Gastroesophageal sphincter (tissue), 4 donors: ENCODE data around the gene ATP23. TPM values are rescaled to one million over a fixed set of nuclear protein-coding genes. Genes with fewer than 3 reads are reported as not detected.
A peak's percentile ranks its signal among the peaks of the same experiment; 100 is the strongest.

Experiments
- ATAC-seq: fragments of 150-250 bp; one replicate; pipeline ENCODE4 v1.9.1; 2016; ENCODE audit warnings: mild to moderate bottlenecking, moderate library complexity
- H3K27ac ChIP-seq, 4 donors: fragments of 200-600 bp; sonication (generic) in 3 of 4; 1 replicate in 3 of 4; 2 replicates in 1 of 4; pipeline ENCODE4 v1.5.1; 2016 to 2019
- H3K27me3 ChIP-seq: fragments of 200-600 bp; sonication (generic); one replicate; pipeline ENCODE4 v1.5.1; 2019
- H3K36me3 ChIP-seq, 2 donors: fragments of 200-600 bp; sonication (generic); one replicate each; pipeline ENCODE4 v1.5.1; 2019; ENCODE audit warnings: control low read depth in 1 of 2
- H3K4me1 ChIP-seq, 3 donors: fragments of 200-600 bp; sonication (generic); 1 replicate in 2 of 3; 2 replicates in 1 of 3; pipeline ENCODE4 v1.5.1; 2016 to 2019; ENCODE audit warnings: control low read depth in 2 of 3
- H3K4me3 ChIP-seq, 2 donors: fragments of 200-600 bp; sonication (generic); one replicate each; pipeline ENCODE4 v1.5.1; 2019; ENCODE audit warnings: mild to moderate bottlenecking in 1 of 2, moderate library complexity in 1 of 2
- H3K9me3 ChIP-seq, 3 donors: fragments of 200-600 bp; sonication (generic); one replicate each; pipeline ENCODE4 v1.5.1; 2017 to 2019; ENCODE audit warnings: control low read depth in 2 of 3
- EP300 ChIP-seq: sonication (generic); formaldehyde crosslinking; IDR thresholded peaks from one replicate; pipeline ENCODE4 v1.6.1; 2017; ENCODE audit warnings: antibody characterized with exemption, mild to moderate bottlenecking
- POLR2A ChIP-seq, 2 donors: fragments of 450-650 bp; IDR thresholded peaks; one replicate each; pipeline ENCODE4 v1.6.1; 2017; ENCODE audit warnings: antibody characterized with exemption in 2 of 2, mild to moderate bottlenecking in 2 of 2, moderate library complexity in 1 of 2
- POLR2AphosphoS5 ChIP-seq: sonication (generic); formaldehyde crosslinking; IDR thresholded peaks from one replicate; pipeline ENCODE4 v1.6.1; 2017; ENCODE audit warnings: antibody characterized with exemption
- WGBS, 2 donors: methylation state at CpG; one replicate each; pipeline ENCODE4 v1.1.5; 2018; ENCODE audit warnings: low coverage in 1 of 2; 5-methylcytosine and 5-hydroxymethylcytosine counted together
- total RNA-seq, 4 donors: library from RNA; depleted of rRNA; stranded (reverse); fragments of >200 nt; gene quantifications; one replicate each; pipeline ENCODE4 v1.1.0, GENCODE V29; 2016
- TF ChIP-seq, protein P1 (sequence below), 4 experiments: fragments of 200-600 bp in 2 of 4; fragments of 450-650 bp in 2 of 4; sonication (generic) in 1 of 4; IDR thresholded peaks; one replicate each; pipeline ENCODE4 v1.5.1; 2017 to 2019; ENCODE audit warnings: antibody characterized with exemption in 4 of 4, mild to moderate bottlenecking in 2 of 4, moderate library complexity in 2 of 4

ATP23 gene, protein sequence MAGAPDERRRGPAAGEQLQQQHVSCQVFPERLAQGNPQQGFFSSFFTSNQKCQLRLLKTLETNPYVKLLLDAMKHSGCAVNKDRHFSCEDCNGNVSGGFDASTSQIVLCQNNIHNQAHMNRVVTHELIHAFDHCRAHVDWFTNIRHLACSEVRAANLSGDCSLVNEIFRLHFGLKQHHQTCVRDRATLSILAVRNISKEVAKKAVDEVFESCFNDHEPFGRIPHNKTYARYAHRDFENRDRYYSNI
- 10 to 100 TPM in 3 of 4 donors, 1 to 10 TPM in 1; 7.2 to 24.4 (median 14.7) TPM for total RNA-seq

DNA sequence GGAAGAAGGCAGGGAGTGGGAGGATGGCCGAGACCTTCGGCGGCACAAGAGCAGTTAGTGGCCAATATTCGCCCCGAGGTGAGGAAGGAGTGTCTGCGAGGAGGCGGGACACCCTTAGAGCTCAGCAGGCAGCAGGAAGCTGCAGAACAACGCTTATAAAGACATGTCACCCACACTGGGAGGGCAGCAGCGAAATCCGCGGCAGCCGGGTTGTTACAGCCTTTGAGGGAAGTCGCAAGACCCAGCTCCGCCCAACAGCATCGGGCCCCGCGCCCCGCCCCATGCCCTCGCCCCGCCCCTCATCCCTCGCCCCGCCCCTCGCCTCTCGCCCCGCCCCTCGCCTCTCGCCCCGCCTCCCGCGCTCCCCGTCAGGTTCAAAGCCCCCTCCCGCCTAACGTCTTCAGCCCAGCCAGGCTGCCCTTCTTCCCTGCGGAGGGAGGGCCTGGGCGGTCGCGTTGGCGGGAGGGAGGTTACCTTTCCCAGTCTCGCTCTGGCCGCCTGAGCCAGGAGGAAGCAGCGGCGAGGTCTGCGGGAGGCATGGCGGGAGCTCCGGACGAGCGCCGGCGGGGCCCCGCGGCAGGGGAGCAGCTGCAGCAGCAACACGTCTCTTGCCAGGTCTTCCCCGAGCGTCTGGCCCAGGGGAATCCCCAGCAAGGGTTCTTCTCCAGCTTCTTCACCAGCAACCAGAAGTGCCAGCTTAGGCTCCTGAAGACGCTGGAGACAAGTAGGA, at the start of gene ATP23:
TSS of gene ATP23 (plus strand) at position 403 of the 730 bp plus-strand sequence. CDS start at position 538, 135 bp downstream.
- 0% methylated on average over 3 to 12 of the region's 55 CpGs for WGBS, 2 donors
- TF ChIP-seq POLR2A (IDR thresholded peaks at IDR 0.05) (peak; percentile 47 to 77), POLR2AphosphoS5 (peak; percentile 82)
- TF ChIP-seq, protein P1, sequence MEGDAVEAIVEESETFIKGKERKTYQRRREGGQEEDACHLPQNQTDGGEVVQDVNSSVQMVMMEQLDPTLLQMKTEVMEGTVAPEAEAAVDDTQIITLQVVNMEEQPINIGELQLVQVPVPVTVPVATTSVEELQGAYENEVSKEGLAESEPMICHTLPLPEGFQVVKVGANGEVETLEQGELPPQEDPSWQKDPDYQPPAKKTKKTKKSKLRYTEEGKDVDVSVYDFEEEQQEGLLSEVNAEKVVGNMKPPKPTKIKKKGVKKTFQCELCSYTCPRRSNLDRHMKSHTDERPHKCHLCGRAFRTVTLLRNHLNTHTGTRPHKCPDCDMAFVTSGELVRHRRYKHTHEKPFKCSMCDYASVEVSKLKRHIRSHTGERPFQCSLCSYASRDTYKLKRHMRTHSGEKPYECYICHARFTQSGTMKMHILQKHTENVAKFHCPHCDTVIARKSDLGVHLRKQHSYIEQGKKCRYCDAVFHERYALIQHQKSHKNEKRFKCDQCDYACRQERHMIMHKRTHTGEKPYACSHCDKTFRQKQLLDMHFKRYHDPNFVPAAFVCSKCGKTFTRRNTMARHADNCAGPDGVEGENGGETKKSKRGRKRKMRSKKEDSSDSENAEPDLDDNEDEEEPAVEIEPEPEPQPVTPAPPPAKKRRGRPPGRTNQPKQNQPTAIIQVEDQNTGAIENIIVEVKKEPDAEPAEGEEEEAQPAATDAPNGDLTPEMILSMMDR (IDR thresholded peaks at IDR 0.05) = no peak
- Histone ChIP-seq H3K4me1 (peaks cover 0 to 25% (median 5%) of the 10 kb centered on the region in 3 donors), H3K27ac (peak within 1 kb of the TSS; percentile 84 to 94 (median 90)), H3K9me3 (no peaks in the 10 kb centered on the region), H3K27me3 (no peaks in the 10 kb centered on the region), H3K36me3 (no peaks in the 10 kb centered on the region), H3K4me3 (peak within 1 kb of the TSS; percentile 71 to 75)
- peak; percentile 94 for ATAC-seq

DNA sequence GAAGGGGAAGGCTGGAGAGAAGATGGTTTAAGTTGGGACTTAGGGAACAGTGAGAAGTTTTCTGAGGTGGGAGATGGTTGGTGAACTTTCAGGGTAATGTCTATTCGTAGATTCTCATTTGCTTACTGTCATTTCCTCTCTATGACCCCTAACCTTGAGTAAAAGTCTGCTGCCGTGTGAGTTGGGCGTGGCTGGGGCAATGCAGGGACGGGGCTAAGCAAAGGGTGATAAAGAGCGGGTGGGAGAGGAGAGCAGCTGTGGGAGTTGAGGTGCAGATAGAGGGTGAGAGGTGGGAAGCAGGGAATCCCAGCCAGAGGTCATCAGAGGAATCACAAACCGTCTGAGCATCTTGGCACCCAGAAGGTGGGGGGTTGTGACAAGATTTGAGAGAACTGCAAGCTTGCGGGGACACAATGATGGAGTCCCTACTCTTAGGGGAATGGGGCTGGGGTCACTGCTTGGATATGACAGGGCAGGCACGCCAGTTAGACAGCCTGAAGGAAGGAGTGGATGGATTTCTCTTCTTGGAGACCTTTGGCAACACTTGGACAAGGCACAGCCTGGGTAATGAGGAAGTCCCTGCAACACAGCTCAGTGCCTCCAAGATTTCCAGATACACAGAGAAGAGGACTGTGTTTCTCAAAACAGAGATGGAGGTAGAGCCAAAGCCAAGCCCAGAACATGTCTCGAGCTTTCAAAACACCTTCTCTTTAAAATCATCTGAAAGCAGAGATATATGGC, 49.0 kb upstream of the ATP23 start:
- no peaks in the 10 kb centered on the region for H3K36me3 ChIP-seq
- peak overlapping the region; percentile 90 to 97 (median 96) for H3K27ac ChIP-seq
- TF ChIP-seq POLR2A (IDR thresholded peaks at IDR 0.05) (no peak), EP300 (no peak), POLR2AphosphoS5 (no peak)
- TF ChIP-seq, protein P1 (IDR thresholded peaks at IDR 0.05) = no peak
- peaks cover 24 to 97% (median 78%) of the 10 kb centered on the region in 3 donors for H3K4me1 ChIP-seq
- no peak for ATAC-seq
- H3K27me3 ChIP-seq = no peaks in the 10 kb centered on the region
- no peak overlapping the region for H3K4me3 ChIP-seq
- no peaks in the 10 kb centered on the region for H3K9me3 ChIP-seq
- 81 to 83% methylated on average over 6 to 9 of the region's 9 CpGs for WGBS, 2 donors

DNA sequence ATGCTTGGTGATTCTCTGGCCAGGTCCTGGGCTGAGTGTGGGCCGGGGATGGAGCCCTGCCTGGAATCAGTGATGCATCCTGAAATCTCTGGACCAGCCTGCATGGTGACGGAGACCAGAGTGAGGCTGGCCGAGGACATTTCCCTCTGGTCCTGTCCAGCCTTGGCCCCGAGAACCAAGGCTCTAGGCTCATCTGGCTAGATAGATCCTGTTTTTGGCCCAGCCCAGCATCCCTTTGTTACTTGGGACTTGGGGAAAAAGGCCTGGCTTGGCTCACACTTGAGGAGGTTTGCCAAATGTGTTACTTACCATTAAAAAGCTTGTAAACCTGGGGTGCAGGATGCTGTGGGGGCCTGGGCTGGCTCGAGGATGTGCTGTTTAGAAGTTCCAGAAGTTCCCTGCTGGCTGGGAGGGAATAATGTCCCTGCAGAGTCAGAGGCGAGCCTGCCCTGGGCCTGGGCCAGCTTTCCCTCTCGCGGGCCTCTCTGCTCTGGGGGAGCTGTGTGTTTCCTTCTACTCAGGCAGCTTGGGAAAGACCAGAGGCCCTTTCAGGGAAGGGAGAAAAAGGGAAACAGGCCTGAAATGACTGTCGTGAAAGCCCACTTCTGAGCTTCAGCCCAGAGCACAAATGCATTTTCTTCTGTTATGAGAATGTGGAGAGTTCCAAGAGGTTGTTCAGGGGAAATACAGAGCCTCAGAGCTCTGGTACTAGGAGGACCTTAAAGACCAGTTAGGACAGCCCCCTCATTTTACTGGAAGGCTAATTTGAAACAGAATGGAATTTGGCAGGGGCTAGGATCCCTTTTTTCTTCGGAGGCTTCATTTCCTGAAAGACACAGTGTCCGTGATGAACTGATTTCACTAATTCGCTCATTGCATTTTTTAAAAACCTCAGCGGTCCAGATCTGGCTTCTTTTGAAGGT, 47.7 kb upstream of the ATP23 start:
- ATAC-seq = peak; percentile 84
- Histone ChIP-seq H3K4me3 (peak overlapping the region in 1 of 2 donors; percentile 7), H3K9me3 (no peaks in the 10 kb centered on the region), H3K36me3 (no peaks in the 10 kb centered on the region), H3K4me1 (peaks cover 27 to 97% (median 80%) of the 10 kb centered on the region in 3 donors), H3K27me3 (no peaks in the 10 kb centered on the region), H3K27ac (peak overlapping the region; percentile 90 to 97 (median 96))
- TF ChIP-seq EP300 = no peak
- TF ChIP-seq POLR2A (IDR thresholded peaks at IDR 0.05) = no peak
- TF ChIP-seq POLR2AphosphoS5 = peak; percentile 55
- TF ChIP-seq, protein P1 (IDR thresholded peaks at IDR 0.05) = peak in 3 of 4 experiments; percentile 23 to 54 (median 44)
- WGBS, 2 donors = 0 to 6% methylated on average over 6 to 8 of the region's 13 CpGs

DNA sequence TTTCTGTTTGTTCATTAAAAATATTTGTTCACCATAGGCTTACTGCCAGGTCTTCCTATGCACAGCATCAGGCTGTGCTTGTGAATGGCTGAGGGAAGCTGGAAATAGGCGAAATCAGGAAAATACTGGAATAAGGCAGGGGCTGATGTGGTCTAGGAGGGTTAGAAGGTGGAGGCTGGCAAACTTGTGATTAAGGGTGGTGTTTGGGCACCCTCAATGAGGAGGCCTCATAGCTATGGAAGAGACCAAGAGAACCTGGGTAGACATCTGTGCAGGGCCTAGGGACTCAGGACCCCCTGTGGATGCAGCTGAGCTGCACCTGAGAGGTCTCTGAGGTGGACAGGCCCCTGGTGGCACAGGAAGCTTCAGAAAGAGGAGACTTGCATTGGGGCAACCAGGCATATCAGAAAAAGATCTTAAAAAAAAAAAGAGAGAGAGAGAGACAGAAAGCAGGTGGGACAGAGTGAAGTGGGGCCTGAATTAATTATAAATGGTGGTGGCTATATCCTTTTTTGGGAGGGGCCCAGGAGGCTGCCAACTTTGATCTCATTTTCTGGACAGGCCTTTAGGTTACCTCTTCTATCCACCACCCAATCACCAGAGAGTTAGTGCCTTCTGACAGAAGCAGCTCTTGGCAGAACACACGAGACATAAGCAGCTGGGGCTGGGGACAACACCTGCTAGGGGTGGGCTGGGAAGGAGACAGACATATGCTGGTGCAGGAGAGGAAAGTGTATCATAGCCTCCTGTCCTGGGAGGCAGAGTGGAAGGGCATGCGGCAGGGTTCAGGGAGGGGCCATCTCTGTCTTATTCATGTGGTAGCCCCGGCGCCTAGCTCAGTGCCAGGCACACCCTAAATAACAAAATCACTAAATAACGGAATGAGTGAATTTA, 46.7 kb upstream of the ATP23 start:
- Histone ChIP-seq H3K9me3 (no peaks in the 10 kb centered on the region), H3K27me3 (no peaks in the 10 kb centered on the region), H3K4me1 (peaks cover 25 to 97% (median 76%) of the 10 kb centered on the region in 3 donors), H3K36me3 (no peaks in the 10 kb centered on the region), H3K27ac (peak overlapping the region; percentile 90 to 97 (median 96)), H3K4me3 (peak overlapping the region in 1 of 2 donors; percentile 7)
- WGBS, 2 donors = 33 to 47% methylated on average over 1 to 6 of the region's 6 CpGs
- TF ChIP-seq, protein P1 (IDR thresholded peaks at IDR 0.05) = no peak
- no peak for ATAC-seq
